HG02970 (cell line): ENCODE measurements around the gene ADAMTS14.
"Not testable (repeated sequence)": the region's sequence is repeated elsewhere in the genome, so short reads cannot be mapped to it uniquely, and the experiment has no call there.

Source experiments
- ATAC-seq: cut with Tn5 transposase; IDR thresholded peaks from one replicate; pipeline ENCODE4 v1.9.1; 2021; ENCODE audit warnings: mild to moderate bottlenecking, moderate library complexity, moderate number of reproducible peaks; ENCODE audit not compliant: unreplicated experiment, low FRiP score

ADAMTS14 gene

GRCh38 chr10:70657041-70657440 lies 15.3 kb upstream of the ADAMTS14 start:
- no peak for ATAC-seq

GRCh38 chr10:70658582-70659136 lies 13.6 kb upstream of the ADAMTS14 start:
- no peak for ATAC-seq

- ATAC-seq, result no peak
Observed at GRCh38 chr10:70659306-70659705, 13.0 kb upstream of the ADAMTS14 start.

GRCh38 chr10:70660722-70661121 lies 11.6 kb upstream of the ADAMTS14 start:
- ATAC-seq, result no peak

- no peak for ATAC-seq
Observed at GRCh38 chr10:70661623-70662361, 10.5 kb upstream of the ADAMTS14 start.

GRCh38 chr10:70662362-70663220 lies 9.7 kb upstream of the ADAMTS14 start:
- no peak for ATAC-seq

GRCh38 chr10:70663458-70664409 lies 8.6 kb upstream of the ADAMTS14 start:
- ATAC-seq, result not testable (repeated sequence)

GRCh38 chr10:70664702-70665195 lies 7.6 kb upstream of the ADAMTS14 start:
- no peak for ATAC-seq

GRCh38 chr10:70666960-70667798 lies 5.1 kb upstream of the ADAMTS14 start:
- ATAC-seq, result no peak

GRCh38 chr10:70667818-70668217 lies 4.5 kb upstream of the ADAMTS14 start:
- ATAC-seq, result not testable (repeated sequence)

GRCh38 chr10:70668454-70668970 lies 3.8 kb upstream of the ADAMTS14 start:
- ATAC-seq, result no peak

GRCh38 chr10:70669015-70669414 lies 3.3 kb upstream of the ADAMTS14 start:
- ATAC-seq, result no peak

- ATAC-seq, result no peak
Observed at GRCh38 chr10:70669732-70670317, 2.5 kb upstream of the ADAMTS14 start.

- ATAC-seq, result no peak
Observed at GRCh38 chr10:70671619-70672164, 614 bp upstream of the ADAMTS14 start.

GRCh38 chr10:70673043-70673928 lies 980 bp downstream of the ADAMTS14 start:
- ATAC-seq, result no peak

- no peak for ATAC-seq
Observed at GRCh38 chr10:70673929-70674559, 1.7 kb downstream of the ADAMTS14 start.
